Urothelium cell line (cell line): ENCODE data around the gene ANK3.

Source experiments
- DNase-seq: peaks from one replicate; pipeline ENCODE4 v3.0.0; 2011; ENCODE audit warnings: low spot score, mixed read lengths
- FAIRE-seq: peaks from 2 replicates; lab custom pipeline; 2011; peaks lifted over from hg19 to GRCh38; lab: Jason Lieb, UNC

The ANK3 gene

GRCh38 chr10:60192946-60193345 is 196.7 kb downstream of the ANK3 start:
- no peak for DNase-seq
- FAIRE-seq: no peak

- FAIRE-seq: no peak
- no peak for DNase-seq
Measured at GRCh38 chr10:60189861-60190475, 199.7 kb downstream of the ANK3 start.

- DNase-seq (no peak), FAIRE-seq (no peak)
Measured at GRCh38 chr10:60188548-60188947, 201.1 kb downstream of the ANK3 start.

GRCh38 chr10:60187691-60188090 is 202.0 kb downstream of the ANK3 start:
- FAIRE-seq: no peak

GRCh38 chr10:60186315-60187071 is 203.2 kb downstream of the ANK3 start:
- FAIRE-seq (peak; percentile 5), DNase-seq (no peak)

More at GRCh38 chr10:60187691-60188090, 202.0 kb downstream of the ANK3 start:
- DNase-seq: no peak

- FAIRE-seq (no peak), DNase-seq (no peak)
Measured at GRCh38 chr10:60185421-60185820, 204.3 kb downstream of the ANK3 start.

- FAIRE-seq (no peak), DNase-seq (no peak)
Measured at GRCh38 chr10:60182691-60183090, 207.0 kb downstream of the ANK3 start.

- DNase-seq (no peak), FAIRE-seq (no peak)
Measured at GRCh38 chr10:60176925-60177324, 212.8 kb downstream of the ANK3 start.

GRCh38 chr10:60175441-60175971 is 214.2 kb downstream of the ANK3 start:
- FAIRE-seq: no peak
- no peak for DNase-seq

- FAIRE-seq: no peak
- DNase-seq: no peak
Measured at GRCh38 chr10:60172363-60172990, 217.2 kb downstream of the ANK3 start.

GRCh38 chr10:60171436-60172013 is 218.2 kb downstream of the ANK3 start:
- DNase-seq: no peak

GRCh38 chr10:60170250-60170649 is 219.4 kb downstream of the ANK3 start:
- FAIRE-seq (peak; percentile 44), DNase-seq (no peak)

More at GRCh38 chr10:60171436-60172013, 218.2 kb downstream of the ANK3 start:
- no peak for FAIRE-seq

- FAIRE-seq (no peak), DNase-seq (no peak)
Measured at GRCh38 chr10:60169111-60169510, 220.6 kb downstream of the ANK3 start.

GRCh38 chr10:60167050-60167449 is 222.6 kb downstream of the ANK3 start:
- no peak for FAIRE-seq
- DNase-seq: no peak

- DNase-seq (no peak), FAIRE-seq (no peak)
Measured at GRCh38 chr10:60163786-60164185, 225.9 kb downstream of the ANK3 start.

- DNase-seq (no peak), FAIRE-seq (no peak)
Measured at GRCh38 chr10:60162631-60163030, 227.0 kb downstream of the ANK3 start.

GRCh38 chr10:60155943-60156683 is 233.6 kb downstream of the ANK3 start:
- FAIRE-seq: no peak

GRCh38 chr10:60155099-60155877 is 234.4 kb downstream of the ANK3 start:
- DNase-seq (no peak), FAIRE-seq (no peak)

More at GRCh38 chr10:60155943-60156683, 233.6 kb downstream of the ANK3 start:
- no peak for DNase-seq

- DNase-seq: no peak
- peak; percentile 79 for FAIRE-seq
Measured at GRCh38 chr10:60149003-60149402, 240.7 kb downstream of the ANK3 start.
